Non-pigmented ciliary epithelial cell (primary cell): ENCODE measurements around the gene PTH2.

Experiments
- DNase-seq: peaks from one replicate; pipeline ENCODE4 v3.0.0-alpha.2; 2010; ENCODE audit warnings: low read depth

Gene PTH2

DNA sequence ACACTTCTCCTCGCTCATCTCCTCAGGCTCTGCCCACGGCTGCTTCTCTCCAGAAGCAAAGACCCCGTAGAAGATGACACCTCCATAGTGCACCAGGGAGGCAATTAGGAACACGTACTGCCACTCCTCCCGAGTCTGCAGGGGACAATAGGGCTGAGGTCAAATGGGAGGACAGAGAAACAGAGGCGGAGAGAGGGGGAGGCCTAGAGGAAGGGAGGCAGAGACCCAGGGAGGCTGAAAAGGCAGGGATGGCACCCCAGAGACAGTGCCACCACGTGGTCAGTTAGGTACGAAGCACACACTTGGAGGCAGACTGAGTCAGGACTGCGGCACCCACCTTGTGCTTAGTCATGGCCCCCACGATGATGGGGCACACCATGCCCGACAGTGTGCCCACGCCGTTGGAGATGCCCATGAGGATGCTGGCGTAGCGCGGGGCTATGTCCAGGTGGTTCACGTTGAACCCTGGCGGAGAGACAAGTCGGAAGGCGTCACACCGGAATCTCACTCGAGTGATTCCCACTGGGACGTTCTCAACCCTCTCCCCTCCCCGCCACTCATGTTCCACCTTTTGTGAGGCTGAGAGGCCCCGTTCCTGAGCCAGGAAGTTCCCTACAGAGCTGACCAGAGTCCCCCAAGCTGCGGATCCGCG, 7.6 kb upstream of the PTH2 start:
- DNase-seq, result no peak

- no peak for DNase-seq
These were observed 7.0 kb upstream of the PTH2 start for GRCh38 chr19:49430172-49430677.

GRCh38 chr19:49428547-49429451, 5.6 kb upstream of the PTH2 start:
- DNase-seq, result no peak

DNA sequence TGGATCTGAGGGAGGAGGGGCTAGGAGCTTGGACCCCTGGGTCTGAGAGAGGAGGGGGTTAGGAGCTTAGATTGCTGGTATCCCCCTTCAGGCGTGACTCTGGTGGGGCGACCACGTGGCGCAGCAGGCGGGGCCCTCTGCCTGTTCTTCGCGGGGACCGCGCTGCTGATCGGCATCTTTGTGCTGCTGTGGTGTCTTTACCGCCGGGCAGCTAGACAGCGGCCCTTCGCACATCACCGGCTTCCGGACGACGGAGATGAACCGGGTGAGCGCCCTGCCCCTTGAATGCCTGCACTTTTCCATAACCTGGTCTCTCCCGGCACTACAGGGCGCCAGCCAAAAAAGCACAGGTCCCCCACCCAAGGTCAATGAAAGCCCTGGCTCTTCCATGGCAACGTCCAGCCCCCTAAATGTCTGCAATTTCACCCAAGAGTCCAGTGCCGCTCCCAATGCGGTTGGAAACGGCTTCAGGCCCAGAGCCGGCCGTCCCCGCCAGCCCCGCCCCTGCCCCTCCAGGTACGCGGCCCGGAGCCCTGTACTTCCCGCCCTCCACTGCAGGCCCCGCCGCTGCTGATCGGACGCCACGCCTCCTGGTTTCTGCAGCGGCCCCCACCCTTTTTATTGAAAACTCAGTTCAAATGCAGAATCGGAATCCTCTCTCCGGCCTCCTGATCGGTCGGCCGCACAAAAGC, 4.8 kb upstream of the PTH2 start:
- no peak for DNase-seq

DNA sequence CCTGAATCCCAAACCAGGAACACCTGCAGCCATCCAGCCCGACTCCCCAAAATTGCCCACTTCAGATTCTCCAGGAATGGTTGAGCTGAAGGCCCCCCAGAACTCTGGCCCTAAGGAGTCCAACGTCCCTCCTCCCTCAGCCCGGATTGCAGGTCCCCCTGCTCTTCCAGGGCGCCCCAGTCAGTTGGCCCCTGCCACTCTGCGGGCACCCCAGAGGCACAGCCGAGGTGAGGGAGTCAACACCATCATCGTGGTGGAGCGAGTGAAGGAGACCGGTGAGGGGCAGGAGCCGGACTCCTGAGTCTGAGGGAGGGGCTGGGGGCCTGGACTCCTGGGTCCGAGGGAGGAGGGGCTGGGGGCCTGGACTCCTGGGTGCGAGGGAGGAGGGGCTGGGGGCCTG, 4.1 kb upstream of the PTH2 start:
- DNase-seq, result no peak

GRCh38 chr19:49425922-49426592, 2.8 kb upstream of the PTH2 start:
- no peak for DNase-seq

- no peak for DNase-seq
These were observed 1.9 kb upstream of the PTH2 start, which contains the start of gene GFY for GRCh38 chr19:49425178-49425577. TSS of gene GFY (plus strand) at chr19:49425388. CDS start at chr19:49426431, 1,043 bp downstream.

GRCh38 chr19:49423985-49424303, 703 bp upstream of the PTH2 start:
- no peak for DNase-seq

- DNase-seq, result no peak
These were observed 702 bp downstream of the PTH2 start for GRCh38 chr19:49422407-49423070.

DNA sequence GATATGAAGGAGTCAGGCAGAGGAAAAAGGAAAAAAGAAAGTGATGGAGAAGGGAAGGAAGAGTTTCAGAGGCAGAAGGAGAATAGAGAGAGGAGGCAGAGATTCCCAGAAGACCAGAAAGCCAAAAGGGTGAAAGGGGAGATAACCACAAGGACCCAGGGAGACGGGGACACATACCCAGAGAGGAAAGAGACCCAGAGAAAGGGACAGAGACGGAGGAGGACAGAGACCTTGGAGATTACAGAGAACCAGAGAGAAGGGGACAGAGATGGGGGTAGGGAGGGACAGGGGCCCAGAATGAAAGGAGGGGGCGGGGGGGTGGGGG, 1.4 kb downstream of the PTH2 start:
- DNase-seq, result no peak

- no peak for DNase-seq
These were observed 2.0 kb downstream of the PTH2 start for GRCh38 chr19:49421039-49421877.

DNA sequence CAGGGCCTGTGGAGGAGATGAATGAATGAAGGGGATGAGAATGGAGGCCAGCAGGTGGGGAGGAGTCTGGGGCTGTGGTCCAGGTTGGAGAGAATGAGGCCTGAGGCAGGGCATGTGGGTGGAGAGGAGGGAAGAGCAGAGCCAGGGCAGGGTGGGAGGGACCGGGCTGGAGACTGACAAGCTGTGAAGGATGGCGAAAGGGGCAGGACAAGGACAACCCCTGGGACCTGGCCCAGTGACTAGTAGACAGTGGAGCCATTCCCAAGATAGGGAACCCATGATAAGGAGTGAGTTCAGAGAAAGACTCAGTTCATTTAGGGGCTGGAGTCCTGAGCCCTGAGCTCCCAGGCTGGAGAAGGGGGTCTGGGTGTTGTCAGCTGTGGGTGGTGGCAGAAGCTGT, 3.0 kb downstream of the PTH2 start:
- no peak for DNase-seq

DNA sequence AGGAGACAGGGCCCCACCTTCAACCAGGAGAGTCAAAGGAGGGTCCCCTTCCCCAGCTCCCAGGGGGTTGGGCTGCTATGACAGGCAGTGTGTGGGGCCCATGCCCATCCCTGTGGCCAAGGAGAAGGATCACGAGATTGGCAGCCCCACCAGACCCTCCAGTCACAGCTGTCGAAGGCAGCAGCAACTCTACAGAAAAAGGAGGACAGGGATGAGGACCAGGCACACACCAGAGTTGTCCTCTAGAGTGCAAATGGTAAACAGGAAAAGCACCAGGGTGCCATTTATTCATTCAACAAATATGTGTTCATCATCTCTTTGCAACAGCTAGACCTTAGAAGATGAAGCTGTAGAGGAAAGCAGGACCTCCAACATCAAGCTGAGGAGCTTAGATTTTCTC, 4.1 kb downstream of the PTH2 start:
- DNase-seq, result no peak

DNA sequence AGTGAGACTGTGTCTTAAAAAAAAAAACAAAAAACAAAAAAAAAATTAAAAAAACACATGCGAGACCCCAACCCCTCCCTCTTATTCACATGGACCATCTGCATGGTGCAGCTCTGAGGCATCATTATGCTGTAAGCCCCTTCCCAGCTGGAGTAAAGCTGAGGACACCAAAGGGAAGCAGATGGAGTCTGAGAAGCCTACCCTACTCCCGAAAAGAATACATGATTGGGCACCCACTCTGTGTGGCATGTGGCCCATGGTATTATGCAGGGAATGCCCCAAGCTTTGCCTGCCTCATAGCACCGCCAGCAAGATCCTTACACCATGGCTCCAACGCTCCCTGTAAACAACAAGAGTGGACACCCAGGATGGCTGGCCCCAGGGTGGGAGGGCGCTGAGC, 4.7 kb downstream of the PTH2 start:
- DNase-seq, result no peak

GRCh38 chr19:49417088-49417487, 6.2 kb downstream of the PTH2 start:
- no peak for DNase-seq

DNA sequence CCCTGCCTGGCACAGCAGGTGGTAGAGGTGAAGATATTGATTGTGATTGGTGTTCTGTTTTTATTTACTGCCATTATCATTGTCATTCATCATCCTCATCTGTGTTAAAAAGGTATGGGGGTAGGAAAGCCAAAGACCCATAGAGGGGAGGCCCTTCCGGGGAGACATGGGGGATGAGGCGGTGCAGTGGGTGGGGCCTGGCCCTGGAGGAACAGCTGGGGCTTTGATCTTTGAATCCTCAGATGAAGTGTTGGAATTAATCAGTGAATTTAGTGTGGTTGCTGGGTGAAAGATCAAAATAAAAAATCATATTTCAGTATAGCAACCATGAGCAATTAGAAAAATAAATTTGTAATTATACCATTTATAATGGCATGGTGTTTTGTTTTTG, 7.4 kb downstream of the PTH2 start:
- no peak for DNase-seq

GRCh38 chr19:49415102-49415809, 8.0 kb downstream of the PTH2 start:
- no peak for DNase-seq

GRCh38 chr19:49414256-49414655, 9.0 kb downstream of the PTH2 start:
- no peak for DNase-seq

DNA sequence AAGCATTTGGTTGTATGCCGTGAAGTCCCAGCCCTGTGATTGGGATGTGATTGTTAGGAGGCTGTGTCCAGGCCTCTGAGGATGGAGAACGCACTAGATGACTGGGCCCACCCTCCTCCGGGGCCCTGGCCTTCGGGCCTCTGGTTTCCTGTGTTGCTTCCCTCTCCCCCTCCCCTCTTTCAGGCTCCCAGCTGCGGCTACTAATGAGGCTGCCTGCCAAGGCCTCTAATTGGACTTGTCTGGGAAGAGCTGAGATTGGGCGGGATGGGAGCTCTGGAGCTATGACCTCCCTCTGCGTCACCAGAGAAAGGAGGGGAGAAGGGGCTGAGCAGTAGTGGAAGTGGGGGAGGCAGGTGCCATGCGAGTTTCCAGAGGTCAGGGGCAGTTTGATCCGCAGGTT, 9.9 kb downstream of the PTH2 start:
- DNase-seq, result no peak

DNA sequence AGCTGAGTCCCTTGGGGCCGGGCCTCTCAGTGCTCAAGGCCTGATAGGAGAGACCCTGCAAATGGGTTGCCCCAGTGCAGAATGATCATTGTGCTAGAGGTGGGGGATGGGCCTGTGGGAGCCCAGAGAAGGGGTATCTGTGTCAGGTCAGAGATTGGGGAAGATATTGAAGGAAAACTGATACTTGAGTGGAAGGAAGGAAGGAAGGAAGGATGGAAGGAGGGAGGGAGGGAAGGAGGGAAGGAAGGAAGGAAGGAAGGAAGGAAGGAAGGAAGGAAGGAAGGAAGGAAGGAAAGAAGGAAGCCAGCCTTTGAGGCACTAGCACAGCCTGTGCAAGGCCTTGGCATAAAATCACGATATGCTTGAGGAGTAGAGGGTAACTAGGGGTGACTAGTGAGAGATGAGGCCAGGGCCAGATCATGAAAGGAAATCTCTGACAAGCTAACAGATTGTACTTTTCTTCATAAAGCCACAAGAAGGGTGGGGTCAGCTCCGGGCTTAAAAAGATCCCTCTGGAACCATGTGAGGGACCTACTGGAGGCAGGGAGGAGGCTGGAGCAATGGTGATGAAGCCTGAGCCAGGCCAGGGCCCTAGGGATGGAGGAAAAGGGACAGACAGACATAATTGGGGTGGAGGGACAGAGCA, 11.4 kb downstream of the PTH2 start:
- no peak for DNase-seq
